ENCODE results near the gene LEPROT.
A peak's percentile ranks its signal among the peaks of the same experiment; 100 is the strongest.

LEPROT gene

DNA sequence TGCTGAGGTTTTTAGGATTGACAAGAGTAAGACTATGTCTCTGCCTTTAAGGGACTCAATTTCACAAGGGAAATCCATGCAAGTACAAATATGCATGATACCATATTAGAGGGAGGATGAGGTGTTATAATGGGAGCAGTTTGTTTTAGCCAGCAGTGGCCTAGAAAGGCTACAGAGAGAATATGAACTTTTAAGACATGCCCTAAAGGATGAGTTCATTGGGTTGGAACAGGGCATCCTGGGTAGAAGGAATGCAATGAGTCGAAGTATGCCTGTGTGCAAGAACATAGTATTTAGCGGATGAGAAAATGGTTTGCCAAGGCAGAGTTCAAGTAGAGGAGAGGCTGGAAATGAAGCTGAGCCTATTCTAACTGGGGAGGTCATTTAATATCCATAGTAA lies 32.6 kb upstream of the LEPROT start:
- no peak for TF ChIP-seq CTCF (IDR thresholded peaks at IDR 0.05; ENCODE audit: insufficient read depth, low read depth, low read length, missing control alignments)
- DNase-seq (ENCODE audit: low read depth), result no peak
- H3K4me3 ChIP-seq (ENCODE audit: low read length), result no peak overlapping the region

DNA sequence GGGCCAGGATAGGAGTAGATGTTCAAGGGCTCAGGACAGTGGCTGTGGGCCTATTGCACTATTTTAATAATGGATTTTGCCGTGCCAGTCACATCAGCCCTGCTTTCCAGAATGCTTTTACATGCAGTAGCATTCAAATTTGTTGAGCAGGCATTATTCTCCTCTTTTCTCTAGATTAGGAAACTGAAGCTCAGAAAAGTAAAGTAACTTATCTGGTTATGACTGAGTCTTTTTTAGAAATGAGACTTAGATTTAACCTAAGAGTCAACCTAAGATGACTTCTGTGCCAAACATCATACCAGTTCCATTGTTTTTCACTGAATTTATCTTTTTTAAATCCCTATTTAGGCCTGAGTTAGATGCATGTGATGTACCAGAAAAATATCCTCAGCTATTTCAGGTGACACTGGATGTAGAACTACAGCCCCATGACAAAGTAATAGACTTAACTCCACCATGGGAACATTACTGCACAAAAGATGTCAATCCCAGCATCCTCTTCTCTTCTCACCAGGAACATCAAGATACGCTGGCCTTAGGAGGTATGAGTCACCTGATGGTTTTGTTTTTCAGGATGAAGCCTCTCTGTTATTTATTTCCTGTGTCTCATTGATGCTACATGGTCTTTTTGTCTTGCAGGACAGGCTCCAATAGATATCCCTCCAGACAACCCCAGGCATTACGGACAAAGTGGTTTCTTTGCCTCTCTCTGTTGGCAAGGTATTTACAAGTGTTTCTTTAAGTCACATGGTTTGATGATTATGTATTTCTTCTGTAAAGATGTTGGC lies 31.4 kb upstream of the LEPROT start:
- no peak for TF ChIP-seq CTCF (IDR thresholded peaks at IDR 0.05; ENCODE audit: insufficient read depth, low read depth, low read length, missing control alignments)

DNA sequence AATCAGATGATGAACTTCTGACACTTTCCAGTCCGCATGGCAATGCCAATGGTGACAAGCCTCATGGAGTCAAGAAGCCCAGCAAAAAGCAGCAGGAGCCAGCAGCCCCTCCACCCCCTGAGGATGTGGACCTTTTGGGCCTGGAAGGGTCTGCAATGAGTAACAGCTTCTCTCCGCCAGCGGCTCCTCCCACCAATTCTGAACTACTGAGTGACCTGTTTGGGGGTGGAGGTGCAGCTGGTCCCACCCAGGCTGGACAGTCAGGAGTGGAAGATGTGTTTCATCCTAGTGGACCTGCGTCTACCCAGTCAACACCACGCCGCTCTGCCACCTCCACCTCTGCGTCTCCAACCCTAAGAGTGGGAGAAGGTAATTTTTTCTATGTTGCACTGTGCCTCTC lies 28.0 kb upstream of the LEPROT start:
- no peak for TF ChIP-seq CTCF (IDR thresholded peaks at IDR 0.05; ENCODE audit: insufficient read depth, low read depth, low read length, missing control alignments)
- DNase-seq (ENCODE audit: low read depth), result no peak
- no peak overlapping the region for H3K4me3 ChIP-seq (ENCODE audit: low read length)

More for the DNA sequence above, 31.4 kb upstream of the LEPROT start:
- H3K4me3 ChIP-seq (ENCODE audit: low read length), result no peak overlapping the region
- DNase-seq (ENCODE audit: low read depth), result peak; percentile 46

DNA sequence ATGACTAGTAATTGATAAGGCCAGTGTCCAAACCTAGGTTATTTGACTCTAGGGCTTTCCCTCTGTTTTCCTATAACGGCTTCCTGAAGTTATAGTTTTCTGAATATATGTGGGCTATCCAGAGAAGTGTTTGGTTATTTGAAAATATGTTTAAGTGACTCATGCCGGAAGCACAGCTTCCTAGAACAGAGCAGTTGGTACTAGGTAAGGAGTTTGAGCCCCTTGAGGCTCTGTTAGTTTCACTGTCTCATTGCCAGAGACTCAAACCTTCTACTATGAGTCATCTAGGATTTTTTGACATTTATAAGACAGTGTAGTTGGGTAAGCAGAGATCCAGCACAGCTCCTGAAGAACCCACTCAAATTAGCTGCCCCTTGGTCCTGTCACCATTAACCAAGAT lies 27.1 kb upstream of the LEPROT start:
- H3K4me3 ChIP-seq (ENCODE audit: low read length), result no peak overlapping the region
- TF ChIP-seq CTCF (IDR thresholded peaks at IDR 0.05; ENCODE audit: insufficient read depth, low read depth, low read length, missing control alignments), result no peak
- DNase-seq (ENCODE audit: low read depth), result peak; percentile 71

- H3K4me3 ChIP-seq (ENCODE audit: low read length), result no peak overlapping the region
- no peak for DNase-seq (ENCODE audit: low read depth)
- no peak for TF ChIP-seq CTCF (IDR thresholded peaks at IDR 0.05; ENCODE audit: insufficient read depth, low read depth, low read length, missing control alignments)
These were observed 26.5 kb upstream of the LEPROT start for GRCh38 chr1:65393928-65394327.

DNA sequence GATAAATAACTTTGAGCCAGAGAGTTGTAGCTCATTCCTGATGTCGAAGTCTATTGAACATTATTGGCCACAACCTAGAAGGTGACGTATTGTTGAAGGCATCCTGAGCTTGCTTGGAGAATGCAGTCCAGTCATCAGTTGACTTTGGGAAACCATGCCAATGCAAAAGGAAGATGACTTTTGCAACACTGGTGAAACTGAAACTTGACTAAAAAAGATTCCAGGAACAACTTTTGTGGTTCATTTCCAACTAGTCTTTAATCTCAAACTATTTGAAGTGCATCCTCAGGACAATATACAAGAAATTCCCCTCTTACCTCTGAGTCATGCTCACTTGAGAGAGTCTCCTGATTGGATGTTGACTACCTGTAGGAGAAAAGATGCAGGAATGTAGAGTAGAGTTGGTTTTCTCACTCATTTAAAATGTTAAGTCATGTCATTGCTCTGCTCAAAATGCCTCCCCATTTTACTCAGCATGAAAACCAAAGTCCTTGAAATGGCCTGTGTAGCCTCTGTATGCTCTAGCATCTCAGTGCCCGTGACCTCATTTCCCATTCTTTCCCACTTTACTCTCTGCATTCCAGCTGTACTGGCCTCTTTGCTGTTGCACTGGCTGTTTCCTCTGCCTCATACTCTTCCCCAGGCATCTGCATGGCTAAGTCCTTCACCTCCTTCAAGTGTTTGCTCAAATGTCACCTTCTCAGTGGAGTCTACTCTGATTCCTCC lies 24.4 kb upstream of the LEPROT start:
- TF ChIP-seq CTCF (IDR thresholded peaks at IDR 0.05; ENCODE audit: insufficient read depth, low read depth, low read length, missing control alignments), result no peak
- DNase-seq (ENCODE audit: low read depth), result peak; percentile 44
- no peak overlapping the region for H3K4me3 ChIP-seq (ENCODE audit: low read length)

Measured in epithelial cell of esophagus (primary cell).